ENCODE data around the gene RNU6-7. TPM values are rescaled to one million over a fixed set of nuclear protein-coding genes. Genes with fewer than 3 reads are reported as not detected.

Gene RNU6-7
- total RNA-seq, 2 experiments from 2014 or later = not detected

- Mint-ChIP-seq H3K36me3 (ENCODE audit: low read depth) (no peaks in the 10 kb centered on the region), H3K27ac (no peak overlapping the region), H3K4me1 (ENCODE audit: low read depth) (no peaks in the 10 kb centered on the region), H3K4me3 (no peak overlapping the region), H3K27me3 (no peaks in the 10 kb centered on the region), H3K9me3 (no peaks in the 10 kb centered on the region)
- intact Hi-C loops (cut with micrococcal nuclease) = loop anchor here (5.0 kb wide), 3 partner anchors 48 to 738 kb away; partner anchors contain the start of genes RNU6-7 and RNU6-8
- TF ChIP-seq, protein P1, sequence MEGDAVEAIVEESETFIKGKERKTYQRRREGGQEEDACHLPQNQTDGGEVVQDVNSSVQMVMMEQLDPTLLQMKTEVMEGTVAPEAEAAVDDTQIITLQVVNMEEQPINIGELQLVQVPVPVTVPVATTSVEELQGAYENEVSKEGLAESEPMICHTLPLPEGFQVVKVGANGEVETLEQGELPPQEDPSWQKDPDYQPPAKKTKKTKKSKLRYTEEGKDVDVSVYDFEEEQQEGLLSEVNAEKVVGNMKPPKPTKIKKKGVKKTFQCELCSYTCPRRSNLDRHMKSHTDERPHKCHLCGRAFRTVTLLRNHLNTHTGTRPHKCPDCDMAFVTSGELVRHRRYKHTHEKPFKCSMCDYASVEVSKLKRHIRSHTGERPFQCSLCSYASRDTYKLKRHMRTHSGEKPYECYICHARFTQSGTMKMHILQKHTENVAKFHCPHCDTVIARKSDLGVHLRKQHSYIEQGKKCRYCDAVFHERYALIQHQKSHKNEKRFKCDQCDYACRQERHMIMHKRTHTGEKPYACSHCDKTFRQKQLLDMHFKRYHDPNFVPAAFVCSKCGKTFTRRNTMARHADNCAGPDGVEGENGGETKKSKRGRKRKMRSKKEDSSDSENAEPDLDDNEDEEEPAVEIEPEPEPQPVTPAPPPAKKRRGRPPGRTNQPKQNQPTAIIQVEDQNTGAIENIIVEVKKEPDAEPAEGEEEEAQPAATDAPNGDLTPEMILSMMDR (IDR thresholded peaks at IDR 0.05) = no peak
- ATAC-seq (no peak), DNase-seq (no peak)
- POLR2A ChIA-PET = interaction anchor here (0.6 kb wide), 1 partner anchor 324 kb away, joined by 3 read pairs; no protein-coding TSS in a partner anchor
- CTCF ChIA-PET = interaction anchor here (0.7 to 6.6 kb wide), 14 partner anchors 8 to 1597 kb away, joined by 3 to 76 read pairs (median 6); no protein-coding TSS in a partner anchor
These were observed 48.8 kb downstream of the RNU6-7 start for GRCh38 chr14:32250681-32251080.

DNA sequence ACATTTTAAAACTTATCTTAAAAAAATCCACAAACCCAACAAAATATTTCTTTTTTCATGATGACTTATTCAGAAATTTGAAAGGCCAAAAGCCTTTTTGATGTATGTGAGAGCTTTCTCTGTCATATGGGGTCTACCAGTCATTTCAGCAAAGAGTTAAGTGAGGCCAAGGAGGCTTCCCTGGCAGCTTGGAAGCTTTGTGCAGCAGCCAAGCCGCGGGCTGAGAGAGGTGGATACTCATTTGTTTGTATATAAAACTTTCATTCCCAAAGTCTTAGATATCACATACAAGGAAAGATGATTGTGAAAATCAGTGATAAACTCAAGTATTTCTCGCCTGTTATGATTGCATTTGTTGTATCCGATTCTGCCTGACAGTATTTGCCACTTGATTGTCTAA lies 49.7 kb downstream of the RNU6-7 start:
- H3K9me3 Mint-ChIP-seq = no peaks in the 10 kb centered on the region
- ATAC-seq (no peak), DNase-seq (no peak)
- intact Hi-C loops (cut with micrococcal nuclease) = loop anchor here (5.0 kb wide), 3 partner anchors 49 to 739 kb away; partner anchors contain the start of genes RNU6-7 and RNU6-8
- ChIA-PET POLR2A (no interaction called here), CTCF (interaction anchor here (0.7 to 6.6 kb wide), 19 partner anchors 9 to 1598 kb away, joined by 3 to 76 read pairs (median 5); no protein-coding TSS in a partner anchor)
- no peaks in the 10 kb centered on the region for H3K27me3 Mint-ChIP-seq
- H3K27ac Mint-ChIP-seq = no peak overlapping the region
- TF ChIP-seq, protein P1 (IDR thresholded peaks at IDR 0.05) = no peak
- no peaks in the 10 kb centered on the region for H3K4me1 Mint-ChIP-seq (ENCODE audit: low read depth)
- H3K36me3 Mint-ChIP-seq (ENCODE audit: low read depth) = no peaks in the 10 kb centered on the region
- H3K4me3 Mint-ChIP-seq = no peak overlapping the region

Other genes with a start within 250 kb of the RNU6-7 start
- gene ARHGAP5, start 124.7 kb upstream of the RNU6-7 start, total RNA-seq = 10 to 100 TPM; 32.5 to 36.0 TPM
- gene RNU6-8, start 1.2 kb downstream of the RNU6-7 start, total RNA-seq = not detected
- 1 to 10 TPM; 1.2 to 1.4 TPM for gene AKAP6, start 127.3 kb downstream of the RNU6-7 start, total RNA-seq